Prostate gland (tissue), 2 donors: ENCODE measurements around the gene SYCN. TPM values are rescaled to one million over a fixed set of nuclear protein-coding genes. Genes with fewer than 3 reads are reported as not detected.

ENCODE experiments used
- DNase-seq: peaks from one replicate; pipeline ENCODE4 v3.0.0-alpha.2; 2019; ENCODE audit warnings: low spot score
- H3K27ac ChIP-seq, 2 donors: fragments of 200-600 bp; sonication (generic); 2 replicates each; pipeline ENCODE4 v1.5.1; 2017 to 2019
- H3K27me3 ChIP-seq: fragments of 200-600 bp; sonication (generic); replicated peaks from 2 replicates; pipeline ENCODE4 v1.5.1; 2019; ENCODE audit not compliant: insufficient read depth
- H3K36me3 ChIP-seq, 2 donors: fragments of 200-600 bp; sonication (generic); 1 replicate in 1 of 2; 2 replicates in 1 of 2; pipeline versions ENCODE4 v1.5.1 to v1.8.1; 2017 to 2019
- H3K4me1 ChIP-seq: fragments of 200-600 bp; sonication (generic); replicated peaks from 2 replicates; pipeline ENCODE4 v1.5.1; 2019
- H3K4me3 ChIP-seq, 2 donors: fragments of 200-600 bp; sonication (generic); 2 replicates each; pipeline ENCODE4 v1.5.1; 2017 to 2019
- H3K9me3 ChIP-seq: fragments of 200-600 bp; sonication (generic); 2 replicates; pipeline ENCODE4 v1.5.1; 2017
- POLR2A ChIP-seq: fragments of 450-650 bp; IDR thresholded peaks from one replicate; pipeline ENCODE4 v1.6.1; 2016; ENCODE audit warnings: antibody characterized with exemption, mild to moderate bottlenecking
- POLR2AphosphoS5 ChIP-seq: sonication (generic); formaldehyde crosslinking; IDR thresholded peaks from one replicate; pipeline ENCODE4 v1.6.1; 2017; ENCODE audit warnings: antibody characterized with exemption
- WGBS: methylation state at CpG from one replicate; pipeline ENCODE4 v1.1.5; 2018; 5-methylcytosine and 5-hydroxymethylcytosine counted together
- intact Hi-C: fragments of 100-400 bp; cut with DNase I; formaldehyde crosslinking; loops from one replicate; pipeline ENCODE4 v1.14.2; 2022
- total RNA-seq, 2 donors: library from RNA; depleted of rRNA; stranded (reverse); fragments of >200 nt; gene quantifications; one replicate each; pipeline ENCODE4 v1.1.0, GENCODE V29; 2016
- TF ChIP-seq, protein P1 (sequence below), 4 experiments: fragments of 200-600 bp in 2 of 4; fragments of 450-650 bp in 2 of 4; sonication (generic) in 2 of 4; IDR thresholded peaks; 1 replicate in 3 of 4; 2 replicates in 1 of 4; pipeline ENCODE4 v1.5.1; 2016 to 2019; ENCODE audit warnings: antibody characterized with exemption in 4 of 4, mild to moderate bottlenecking in 2 of 4, moderate library complexity in 2 of 4

SYCN gene
- total RNA-seq, 2 donors from 2014 or later: 165 TPM; not detected in 1

DNA sequence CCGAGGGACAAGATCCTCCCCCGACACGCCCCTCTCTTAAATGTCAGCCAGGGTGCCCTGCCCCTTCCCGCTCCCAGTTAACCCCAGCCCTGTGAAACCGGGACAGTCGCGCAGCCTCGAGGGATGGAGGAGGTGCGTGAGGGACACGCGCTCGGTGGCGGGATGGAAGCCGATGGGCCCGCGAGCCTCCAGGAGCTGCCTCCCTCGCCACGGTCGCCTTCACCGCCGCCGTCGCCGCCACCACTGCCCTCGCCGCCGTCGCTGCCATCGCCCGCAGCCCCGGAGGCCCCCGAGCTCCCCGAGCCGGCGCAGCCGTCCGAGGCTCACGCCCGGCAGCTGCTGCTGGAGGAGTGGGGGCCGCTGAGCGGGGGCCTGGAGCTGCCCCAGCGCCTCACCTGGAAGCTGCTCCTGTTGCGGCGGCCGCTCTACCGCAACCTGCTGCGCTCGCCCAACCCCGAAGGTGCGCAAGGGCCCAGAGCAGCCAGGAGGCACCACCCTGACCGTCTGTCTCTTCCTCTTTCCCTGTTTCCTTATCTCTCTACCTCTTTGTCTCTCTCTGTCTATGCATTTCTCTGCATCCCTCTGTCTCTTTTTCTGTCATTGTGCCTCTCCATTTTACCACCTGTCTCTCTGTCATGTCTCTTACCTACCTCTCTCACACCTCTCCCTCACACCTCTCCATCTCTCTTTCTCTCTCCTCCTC lies 7.1 kb downstream of the SYCN start, which contains the start of gene NCCRP1:
TSS of gene NCCRP1 (plus strand) at position 105 of the 703 bp plus-strand sequence. CDS start at position 124, 19 bp downstream.
- WGBS: 3% methylated on average over 34 of the region's 51 CpGs
- Histone ChIP-seq H3K27ac (no peak within 1 kb of the TSS), H3K4me1 (peaks cover 4% of the 10 kb centered on the region), H3K27me3 (peaks cover 15% of the 10 kb centered on the region), H3K36me3 (no peaks in the 10 kb centered on the region), H3K4me3 (no peak within 1 kb of the TSS), H3K9me3 (no peaks in the 10 kb centered on the region)
- intact Hi-C loops: no loop called here
- TF ChIP-seq, protein P1, sequence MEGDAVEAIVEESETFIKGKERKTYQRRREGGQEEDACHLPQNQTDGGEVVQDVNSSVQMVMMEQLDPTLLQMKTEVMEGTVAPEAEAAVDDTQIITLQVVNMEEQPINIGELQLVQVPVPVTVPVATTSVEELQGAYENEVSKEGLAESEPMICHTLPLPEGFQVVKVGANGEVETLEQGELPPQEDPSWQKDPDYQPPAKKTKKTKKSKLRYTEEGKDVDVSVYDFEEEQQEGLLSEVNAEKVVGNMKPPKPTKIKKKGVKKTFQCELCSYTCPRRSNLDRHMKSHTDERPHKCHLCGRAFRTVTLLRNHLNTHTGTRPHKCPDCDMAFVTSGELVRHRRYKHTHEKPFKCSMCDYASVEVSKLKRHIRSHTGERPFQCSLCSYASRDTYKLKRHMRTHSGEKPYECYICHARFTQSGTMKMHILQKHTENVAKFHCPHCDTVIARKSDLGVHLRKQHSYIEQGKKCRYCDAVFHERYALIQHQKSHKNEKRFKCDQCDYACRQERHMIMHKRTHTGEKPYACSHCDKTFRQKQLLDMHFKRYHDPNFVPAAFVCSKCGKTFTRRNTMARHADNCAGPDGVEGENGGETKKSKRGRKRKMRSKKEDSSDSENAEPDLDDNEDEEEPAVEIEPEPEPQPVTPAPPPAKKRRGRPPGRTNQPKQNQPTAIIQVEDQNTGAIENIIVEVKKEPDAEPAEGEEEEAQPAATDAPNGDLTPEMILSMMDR (IDR thresholded peaks at IDR 0.05): no peak
- no peak for TF ChIP-seq POLR2A
- DNase-seq: no peak

DNA sequence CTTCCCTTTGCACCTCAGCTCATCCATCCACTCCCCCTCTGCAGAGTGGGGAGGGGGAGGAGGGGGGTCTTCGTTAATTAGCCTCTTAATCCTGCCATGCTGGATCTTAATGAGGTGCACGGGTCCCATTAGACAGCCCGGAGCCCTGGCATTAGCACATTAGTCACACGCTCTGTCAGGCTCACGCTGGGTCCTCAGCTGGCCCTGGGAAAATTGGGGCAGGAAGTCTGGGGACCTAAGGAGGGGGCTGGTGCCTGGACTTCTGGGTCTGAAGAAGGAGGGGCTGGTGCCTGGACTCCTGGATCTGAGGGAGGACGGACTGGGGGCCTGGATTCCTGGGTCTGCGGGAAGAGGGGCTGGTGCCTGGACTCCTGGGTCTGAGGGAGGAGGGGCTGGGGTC lies 7.7 kb downstream of the SYCN start:
- WGBS: 34% methylated on average over 7 of the region's 7 CpGs
- peaks cover 13% of the 10 kb centered on the region for H3K27me3 ChIP-seq
- intact Hi-C loops: no loop called here

DNA sequence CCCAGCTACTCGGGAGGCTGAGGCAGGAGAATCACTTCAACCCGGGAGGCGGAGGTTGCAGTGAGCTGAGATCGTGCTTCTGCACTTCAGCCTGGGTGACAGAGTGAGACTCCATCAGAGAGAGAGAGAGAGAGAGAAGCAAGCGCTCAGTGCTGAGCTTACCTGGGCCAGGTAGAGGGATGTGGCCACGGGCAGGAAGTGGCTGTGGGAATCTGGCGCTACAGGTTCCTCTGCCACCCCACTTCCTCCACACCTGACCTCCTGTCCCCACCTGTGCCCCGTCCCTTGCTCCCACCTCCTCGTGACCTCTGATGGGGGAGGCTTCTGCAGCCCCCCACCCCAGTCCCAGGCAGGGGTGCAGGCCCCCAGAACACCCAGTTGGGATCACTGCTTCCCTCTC lies 8.3 kb downstream of the SYCN start:
- no peak overlapping the region for H3K4me3 ChIP-seq
- no peaks in the 10 kb centered on the region for H3K36me3 ChIP-seq
- no peak for DNase-seq
- H3K9me3 ChIP-seq: no peaks in the 10 kb centered on the region
- no peak for TF ChIP-seq POLR2AphosphoS5
- TF ChIP-seq, protein P1 (IDR thresholded peaks at IDR 0.05): no peak
- 40% methylated on average over 9 of the region's 9 CpGs for WGBS
- intact Hi-C loops: no loop called here
- peaks cover 4% of the 10 kb centered on the region for H3K4me1 ChIP-seq
- no peak overlapping the region for H3K27ac ChIP-seq
- H3K27me3 ChIP-seq: peaks cover 13% of the 10 kb centered on the region

More for the DNA sequence above, 7.7 kb downstream of the SYCN start:
- Histone ChIP-seq H3K4me3 (no peak overlapping the region), H3K9me3 (no peaks in the 10 kb centered on the region), H3K4me1 (peaks cover 4% of the 10 kb centered on the region), H3K27ac (no peak overlapping the region), H3K36me3 (no peaks in the 10 kb centered on the region)
- DNase-seq: no peak
- TF ChIP-seq POLR2AphosphoS5 (no peak), POLR2A (no peak)
- TF ChIP-seq, protein P1 (IDR thresholded peaks at IDR 0.05): no peak

DNA sequence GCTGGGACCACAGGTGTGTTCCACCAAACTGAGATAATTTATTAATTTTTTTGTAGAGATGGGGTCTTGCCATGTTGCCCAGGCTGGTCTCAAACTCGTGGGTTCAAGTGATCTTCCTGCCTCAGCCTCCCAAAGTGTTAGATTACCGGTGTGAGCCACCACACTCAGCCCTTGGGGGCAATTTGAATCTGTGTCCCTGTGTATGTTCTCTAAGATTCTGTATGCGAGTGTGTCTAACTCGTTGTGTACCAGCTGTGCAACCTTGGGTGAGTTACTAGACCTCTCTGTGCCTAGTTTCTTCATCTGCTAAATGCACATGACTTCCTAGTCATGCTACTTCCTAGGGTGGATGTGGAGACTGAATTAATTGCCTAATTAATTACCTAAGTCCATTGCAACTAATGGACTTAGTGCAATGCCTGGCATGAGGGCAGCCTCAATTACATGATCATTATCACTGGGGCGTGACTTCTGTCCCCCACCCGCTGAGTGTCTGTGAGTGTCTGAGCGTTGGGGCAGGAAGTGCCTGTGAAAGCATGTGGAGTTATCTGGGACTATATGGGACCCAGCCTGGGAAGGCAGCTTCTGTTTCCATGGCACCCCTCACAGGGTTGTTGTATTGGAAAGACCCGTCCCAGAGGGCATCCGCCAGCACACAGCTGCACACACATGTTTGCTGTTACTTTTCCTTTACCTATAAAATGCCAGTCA lies 9.1 kb downstream of the SYCN start:
- Histone ChIP-seq H3K27me3 (peaks cover 13% of the 10 kb centered on the region), H3K36me3 (no peaks in the 10 kb centered on the region), H3K27ac (no peak overlapping the region), H3K4me1 (peaks cover 4% of the 10 kb centered on the region), H3K4me3 (no peak overlapping the region), H3K9me3 (no peaks in the 10 kb centered on the region)
- TF ChIP-seq, protein P1 (IDR thresholded peaks at IDR 0.05): no peak
- no peak for TF ChIP-seq POLR2A
- TF ChIP-seq POLR2AphosphoS5: no peak
- intact Hi-C loops: no loop called here
- 44% methylated on average over 9 of the region's 9 CpGs for WGBS
- no peak for DNase-seq
